Stimulated activated CD8-positive, alpha-beta memory T cell treated with anti-CD3 and anti-CD28 coated beads, Interleukin-7, amount 100 ng/mL, for 48 hours (primary cell): ENCODE measurements around the gene KCNMA1.

Experiments
- DNase-seq, 2 donors: peaks; one replicate each; pipeline ENCODE4 v3.0.0-alpha.2; 2020; ENCODE audit warnings: low read depth in 1 of 2; ENCODE audit errors: extremely low read depth in 1 of 2

KCNMA1 gene

DNA sequence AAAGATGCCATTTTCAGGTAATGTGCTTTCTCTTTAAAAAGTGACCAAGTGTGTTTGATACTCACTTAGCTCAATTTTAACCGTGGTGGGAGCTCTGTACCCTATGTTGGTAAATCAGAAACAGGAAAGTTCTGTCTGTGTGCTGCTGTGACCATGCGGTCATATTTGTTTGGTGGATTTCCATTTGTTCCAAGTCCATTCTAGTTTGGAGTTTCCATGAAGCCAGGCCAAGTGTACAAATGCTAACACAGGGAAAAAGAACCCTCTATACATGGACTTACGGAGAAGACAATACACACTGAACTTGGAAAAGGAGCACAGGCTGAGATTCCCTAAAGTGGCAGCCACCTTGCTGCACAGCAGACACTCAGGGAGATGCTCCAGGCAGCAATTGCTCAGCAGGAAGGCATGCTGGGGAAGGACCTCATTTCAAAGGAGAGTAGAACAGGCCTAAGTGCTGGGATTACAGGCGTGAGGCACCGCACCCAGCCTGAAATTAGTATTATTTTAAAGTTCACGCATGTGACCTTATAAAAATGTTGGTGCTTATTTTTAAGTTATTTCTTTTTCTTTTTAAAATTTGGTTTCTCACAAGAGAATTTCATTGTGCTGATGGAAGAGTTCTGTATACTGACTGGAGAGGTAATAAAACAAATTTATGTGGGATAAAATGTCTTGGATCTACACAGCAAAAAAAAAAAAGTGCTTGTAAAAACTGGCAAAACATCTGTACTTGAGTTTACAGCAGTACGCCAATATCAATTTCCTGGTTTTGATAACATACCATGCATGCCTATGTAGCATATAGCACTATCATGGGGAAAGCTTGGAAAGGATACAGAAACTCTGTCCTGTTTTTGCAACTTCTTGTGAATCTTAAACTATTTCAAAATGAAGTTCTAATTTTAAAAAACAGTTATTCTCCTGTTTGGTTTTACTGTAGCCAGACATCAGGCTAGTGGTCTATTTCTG lies 436.2 kb downstream of the KCNMA1 start:
- DNase-seq = no peak

GRCh38 chr10:77197544-77197943 lies 440.1 kb downstream of the KCNMA1 start:
- no peak for DNase-seq

DNA sequence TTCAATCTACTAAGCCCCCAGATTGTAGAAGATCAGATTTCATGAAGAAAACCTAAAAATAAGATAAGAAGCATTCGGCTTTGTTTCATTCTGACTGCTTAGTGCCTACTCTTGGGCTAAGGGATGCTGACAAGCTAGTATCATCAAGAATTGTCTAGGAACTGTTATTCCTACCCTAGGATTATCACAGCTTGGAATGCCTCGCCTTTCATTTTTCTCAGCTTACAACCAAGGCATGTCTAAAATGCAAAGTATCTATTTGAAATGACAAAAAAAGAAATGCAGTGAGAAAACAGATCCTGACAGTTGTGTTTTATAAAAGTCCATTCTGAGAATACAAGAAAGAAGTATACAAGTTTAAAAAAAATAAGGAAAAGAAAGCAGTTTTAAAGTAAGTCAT lies 441.0 kb downstream of the KCNMA1 start:
- DNase-seq = no peak

DNA sequence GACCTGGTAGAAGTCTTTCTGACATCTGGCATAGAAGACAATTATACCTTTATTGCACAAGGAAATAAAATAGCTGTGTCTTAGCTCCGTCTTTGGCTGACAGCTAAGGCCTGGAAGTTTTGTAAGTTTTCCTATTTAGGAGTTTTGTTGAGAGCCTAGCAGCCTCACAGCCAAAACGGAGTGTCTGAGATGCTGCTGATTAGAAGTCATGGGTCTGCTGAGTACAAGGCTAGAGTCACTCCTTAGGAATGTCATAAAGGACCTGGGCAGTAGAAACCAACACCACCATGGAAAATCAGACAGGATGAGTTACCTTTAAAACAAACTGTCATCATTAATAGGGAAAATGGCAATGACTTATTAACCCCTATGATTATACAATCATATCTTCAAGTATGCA lies 442.5 kb downstream of the KCNMA1 start:
- no peak for DNase-seq

DNA sequence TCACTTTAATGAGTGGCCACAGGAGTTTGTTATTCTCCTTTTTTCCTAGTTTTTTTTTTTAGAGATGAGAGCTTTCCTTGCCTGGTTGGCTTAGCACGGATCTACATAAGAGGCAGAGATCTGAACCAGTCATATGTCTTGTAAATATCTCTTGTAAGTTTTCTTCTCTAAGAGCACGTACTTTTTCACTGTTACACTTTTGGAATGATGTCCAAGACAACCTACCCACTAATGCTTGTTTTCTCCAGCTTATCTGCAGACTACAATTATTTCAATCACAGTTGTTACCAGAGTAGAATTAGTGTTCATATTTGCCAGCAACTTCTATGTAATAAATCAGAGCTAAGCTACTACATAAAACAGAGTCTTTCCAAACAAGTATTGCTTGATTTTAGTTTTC lies 444.6 kb downstream of the KCNMA1 start:
- no peak for DNase-seq

DNA sequence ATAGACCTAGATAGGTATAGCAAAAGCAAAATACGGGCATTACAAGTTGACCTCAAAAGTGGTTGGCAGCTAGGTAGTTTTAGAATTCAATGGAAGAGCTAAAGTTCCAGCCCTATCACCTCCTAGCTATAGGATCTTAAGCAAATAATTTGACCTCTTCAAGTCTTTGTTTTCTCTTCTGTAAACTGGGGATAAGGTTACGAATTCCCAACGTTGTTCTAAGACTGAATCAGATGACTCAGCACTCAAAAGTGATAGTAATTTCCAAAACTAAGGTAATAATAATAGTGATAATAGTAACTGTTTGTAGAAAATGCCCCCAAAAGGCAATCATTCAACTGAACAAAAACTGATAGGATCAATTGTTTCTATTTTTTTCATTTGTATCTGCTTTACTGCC lies 445.2 kb downstream of the KCNMA1 start:
- no peak for DNase-seq

- DNase-seq = no peak
These were observed 446.1 kb downstream of the KCNMA1 start for GRCh38 chr10:77191324-77192049.

- no peak for DNase-seq
These were observed 447.3 kb downstream of the KCNMA1 start for GRCh38 chr10:77190291-77190690.

DNA sequence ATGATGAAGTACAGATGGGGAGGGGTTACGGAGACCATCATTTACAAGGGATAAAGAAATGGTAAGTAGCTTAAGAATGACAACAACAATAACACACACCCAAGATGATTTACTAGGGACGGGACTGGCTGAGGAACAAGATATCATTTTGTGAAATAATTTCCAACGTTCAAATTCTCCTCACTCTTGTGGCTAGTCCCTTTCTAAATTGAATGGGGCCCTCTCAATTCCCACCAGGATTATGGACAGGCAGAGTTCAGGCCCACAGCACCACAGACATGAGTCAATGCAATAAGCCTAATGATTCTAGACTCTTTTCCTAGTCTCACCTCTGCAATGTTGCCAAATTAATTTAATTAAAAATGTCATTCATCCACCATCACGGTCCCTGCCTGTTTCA lies 448.1 kb downstream of the KCNMA1 start:
- DNase-seq = no peak

GRCh38 chr10:77189075-77189474 lies 448.5 kb downstream of the KCNMA1 start:
- no peak for DNase-seq

GRCh38 chr10:77188521-77188920 lies 449.1 kb downstream of the KCNMA1 start:
- DNase-seq = no peak

DNA sequence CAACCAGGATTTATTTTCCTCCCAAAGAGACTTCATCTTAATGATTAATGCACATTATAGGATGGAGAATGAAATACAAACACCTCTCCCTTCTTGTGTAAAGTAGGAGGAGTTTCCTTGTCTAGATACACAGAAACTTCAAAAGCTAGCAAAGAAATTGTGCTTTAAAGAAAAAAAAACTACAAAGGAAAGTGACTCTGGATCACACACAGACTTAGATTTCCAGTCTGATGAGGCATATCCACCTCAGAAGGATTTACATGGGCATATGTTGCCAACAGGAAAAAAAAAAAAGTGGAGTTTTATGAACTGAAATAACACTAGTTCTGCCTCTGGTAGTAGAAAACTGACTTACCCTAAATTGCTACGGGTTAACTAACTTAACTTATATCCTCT lies 449.6 kb downstream of the KCNMA1 start:
- DNase-seq = no peak

GRCh38 chr10:77187376-77187999 lies 450.1 kb downstream of the KCNMA1 start:
- no peak for DNase-seq

GRCh38 chr10:77186936-77187335 lies 450.7 kb downstream of the KCNMA1 start:
- no peak for DNase-seq

- no peak for DNase-seq
These were observed 451.9 kb downstream of the KCNMA1 start for GRCh38 chr10:77185696-77186095.

DNA sequence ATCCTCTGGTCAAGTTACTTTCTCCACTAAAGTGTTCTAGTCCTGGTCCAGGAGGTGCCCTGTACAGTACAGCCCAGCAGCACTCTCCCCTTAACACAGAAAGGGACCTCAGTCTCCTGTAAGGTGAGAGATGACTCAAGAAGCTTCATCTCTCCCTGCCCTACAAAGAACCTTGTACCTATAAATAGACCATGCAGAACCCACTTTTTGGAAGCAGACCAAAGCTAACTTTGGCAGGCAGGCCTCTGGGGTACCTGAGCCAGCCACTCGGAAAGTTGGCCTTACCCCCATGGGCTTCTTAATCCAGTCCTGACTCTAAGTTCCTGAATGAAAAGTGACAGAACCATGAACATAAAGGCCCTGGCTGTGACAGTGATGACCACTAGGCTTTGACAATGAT lies 454.8 kb downstream of the KCNMA1 start:
- no peak for DNase-seq

- DNase-seq = no peak
These were observed 456.8 kb downstream of the KCNMA1 start for GRCh38 chr10:77180794-77181193.

DNA sequence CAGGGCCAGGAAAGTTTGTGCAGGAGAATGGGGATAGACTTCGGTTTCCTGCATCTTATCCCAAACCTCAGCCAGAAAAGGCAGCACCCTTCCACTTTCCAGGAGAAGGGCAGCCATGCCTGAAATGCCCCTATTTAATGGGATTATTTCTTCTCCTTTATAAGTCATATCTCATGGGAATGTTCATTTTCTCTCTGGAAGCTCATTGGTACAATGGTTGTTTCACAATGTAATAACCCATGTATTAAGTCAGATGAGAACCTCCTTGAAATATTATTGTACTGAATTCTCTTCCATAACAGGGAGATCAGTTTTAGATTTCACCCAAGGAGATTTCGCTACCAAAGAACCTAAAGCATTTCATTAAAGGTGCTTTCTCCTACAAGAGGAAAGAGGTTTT lies 457.5 kb downstream of the KCNMA1 start:
- no peak for DNase-seq

GRCh38 chr10:77179015-77179695 lies 458.5 kb downstream of the KCNMA1 start:
- no peak for DNase-seq

- no peak for DNase-seq
These were observed 460.0 kb downstream of the KCNMA1 start for GRCh38 chr10:77177589-77177988.

DNA sequence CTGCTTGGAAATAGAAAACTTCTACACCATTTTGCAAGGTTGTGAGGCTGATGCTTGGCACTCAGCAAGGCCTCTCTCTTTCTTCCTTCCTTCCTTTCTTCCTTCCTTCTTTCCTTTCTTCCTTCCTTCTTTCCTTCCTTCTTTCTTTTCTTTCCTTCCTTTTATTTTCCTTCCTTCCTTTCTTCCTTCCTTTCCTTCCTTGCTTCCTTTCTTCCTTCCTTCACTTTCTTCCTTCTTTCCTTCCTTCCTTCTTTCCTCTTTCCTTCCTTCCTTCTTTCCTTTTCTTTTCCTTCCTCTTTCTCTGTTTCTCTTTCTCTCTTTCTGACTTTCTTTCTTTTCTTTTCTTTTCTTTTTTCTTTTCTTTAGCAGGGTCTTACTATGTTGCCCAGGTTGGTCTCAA lies 460.4 kb downstream of the KCNMA1 start:
- DNase-seq = no peak
